GM18499 (cell line): Measurements from ENCODE around the gene BRD1.
"Not testable (repeated sequence)": the region's sequence is repeated elsewhere in the genome, so short reads cannot be mapped to it uniquely, and the experiment has no call there.

Source experiments
- ATAC-seq: cut with Tn5 transposase; IDR thresholded peaks from one replicate; pipeline ENCODE4 v1.9.1; 2021; ENCODE audit warnings: moderate number of reproducible peaks; ENCODE audit not compliant: insufficient read depth, unreplicated experiment

Gene BRD1

DNA sequence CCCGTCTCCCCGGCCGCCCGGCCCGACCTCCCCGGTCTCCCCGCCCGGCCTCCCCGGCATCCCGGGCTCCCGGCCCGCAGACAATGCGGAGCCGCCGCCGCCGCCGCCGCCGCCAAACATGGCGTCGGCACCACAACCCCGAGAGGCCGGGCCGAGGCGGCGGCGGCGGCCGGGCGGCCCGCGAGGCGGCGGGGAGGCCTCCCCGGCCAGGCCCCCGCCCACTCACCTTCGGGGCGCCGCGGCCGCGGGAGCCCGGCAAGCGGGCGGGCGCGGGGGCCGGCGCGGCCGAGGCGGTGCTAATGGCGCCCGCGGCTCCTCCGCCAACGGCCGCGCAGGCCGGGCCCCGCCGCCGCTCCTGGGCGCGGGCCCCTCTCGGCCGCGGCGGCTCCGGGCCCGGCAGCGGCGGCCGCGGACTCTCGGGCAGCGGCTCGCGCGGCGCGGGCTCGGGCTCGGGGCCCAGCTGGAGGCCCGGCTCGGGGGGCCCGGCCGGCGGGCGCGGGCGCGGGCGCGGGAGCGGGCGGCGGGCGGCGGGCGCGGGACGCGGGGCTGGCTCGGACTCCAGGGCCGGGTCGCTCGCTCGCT lies 311 bp downstream of the BRD1 start:
- no peak for ATAC-seq

DNA sequence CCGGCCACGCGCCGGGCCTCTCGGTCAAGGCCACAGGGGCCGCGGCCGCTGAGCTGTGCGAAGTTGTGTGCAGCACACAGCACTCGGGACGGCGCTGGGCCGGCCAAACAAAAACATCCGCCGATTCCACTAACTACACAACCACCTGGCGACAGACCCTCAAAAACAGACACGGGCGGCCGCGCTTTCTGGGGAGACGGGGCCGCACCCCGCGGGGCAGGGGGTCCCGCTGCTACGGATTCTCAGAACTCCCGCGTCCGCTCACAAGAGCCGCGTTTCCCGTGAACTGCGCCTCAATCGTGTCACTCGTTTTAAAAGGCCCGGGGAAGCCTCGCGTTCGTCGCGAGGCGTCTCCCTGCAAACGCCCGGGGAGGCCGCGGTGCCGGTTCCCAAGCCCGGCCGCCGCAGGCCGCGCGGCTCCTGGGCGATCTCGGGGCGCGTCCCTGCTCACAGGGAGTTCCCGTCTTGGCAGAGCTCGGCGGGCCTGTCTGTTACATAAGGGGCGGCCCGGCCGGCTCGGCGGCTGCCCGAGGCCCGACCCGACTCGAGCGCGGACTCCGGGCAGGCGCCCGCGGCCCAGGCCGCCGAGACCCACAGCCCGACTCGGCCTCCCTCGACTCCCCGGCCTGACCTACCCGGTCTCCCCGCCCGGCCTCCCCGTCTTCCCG lies 936 bp downstream of the BRD1 start:
- no peak for ATAC-seq

DNA sequence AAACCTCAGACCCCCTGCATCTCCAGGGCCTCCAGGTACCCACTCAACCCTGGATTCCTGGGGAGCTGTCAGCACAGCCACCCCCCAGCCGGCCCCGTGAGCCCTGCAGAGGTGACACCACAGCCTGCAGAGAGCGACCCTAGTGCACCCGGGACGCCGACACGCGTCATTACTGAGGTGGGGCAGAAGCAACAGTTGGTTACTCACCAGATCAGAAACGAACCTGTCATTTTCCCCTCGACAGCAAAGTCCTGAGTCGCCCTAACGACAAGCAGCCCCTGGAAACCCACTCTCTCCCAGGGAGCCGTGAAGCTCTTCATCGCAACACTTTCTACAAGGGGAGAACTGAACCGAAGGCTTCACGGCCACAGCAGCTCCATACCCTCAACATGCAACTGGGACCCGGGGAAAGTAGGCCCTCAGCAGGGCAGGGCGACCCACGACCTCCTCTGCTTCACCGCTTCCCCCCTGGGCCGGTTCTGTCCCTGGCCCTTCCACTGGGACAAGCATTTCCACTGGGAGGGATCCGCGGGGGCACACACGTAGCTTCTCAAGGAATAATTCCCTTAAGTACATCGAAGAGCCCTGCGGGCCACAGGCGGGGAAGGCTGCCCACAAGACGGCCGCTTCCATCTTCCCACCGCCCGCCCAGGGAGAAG lies 1.6 kb downstream of the BRD1 start:
- ATAC-seq: no peak

DNA sequence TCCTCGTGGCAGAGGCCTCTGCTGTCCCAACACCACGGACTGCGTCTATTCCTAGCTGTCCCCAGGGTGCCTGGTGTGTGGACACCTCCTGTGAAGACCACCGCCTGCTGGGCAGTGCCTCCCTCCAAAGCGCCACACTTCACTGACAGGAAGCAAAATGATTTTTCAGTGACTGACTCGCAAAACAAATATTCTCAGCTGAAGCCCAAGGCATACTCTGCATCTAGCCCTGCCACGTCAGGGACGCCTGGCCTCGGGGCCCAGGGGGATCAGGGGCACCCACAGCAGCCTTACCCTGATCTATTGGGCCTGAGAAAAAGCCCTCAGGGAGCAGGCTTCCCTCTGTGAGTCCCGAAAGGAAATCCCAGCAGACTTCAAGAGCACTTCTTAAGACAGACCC lies 2.2 kb downstream of the BRD1 start:
- no peak for ATAC-seq

DNA sequence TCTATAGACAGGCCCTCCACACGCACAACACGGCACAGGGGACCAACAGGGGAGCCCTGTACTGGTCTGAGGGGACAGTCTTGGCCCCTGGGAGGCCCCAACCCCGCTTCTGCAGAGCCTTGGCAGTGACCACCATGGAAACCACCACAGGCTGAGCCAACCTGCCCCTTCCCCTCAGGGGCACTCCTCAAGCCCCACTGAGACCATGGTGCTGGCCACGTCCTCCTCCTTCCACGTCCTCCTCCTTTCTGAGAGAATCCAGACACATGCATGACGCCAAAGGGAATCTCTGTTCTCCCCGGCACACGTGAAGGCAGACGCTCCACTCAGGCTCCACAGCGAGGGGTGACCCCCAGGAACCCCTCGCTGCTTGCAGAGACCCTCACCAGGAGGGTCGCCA lies 2.7 kb downstream of the BRD1 start:
- ATAC-seq: no peak

DNA sequence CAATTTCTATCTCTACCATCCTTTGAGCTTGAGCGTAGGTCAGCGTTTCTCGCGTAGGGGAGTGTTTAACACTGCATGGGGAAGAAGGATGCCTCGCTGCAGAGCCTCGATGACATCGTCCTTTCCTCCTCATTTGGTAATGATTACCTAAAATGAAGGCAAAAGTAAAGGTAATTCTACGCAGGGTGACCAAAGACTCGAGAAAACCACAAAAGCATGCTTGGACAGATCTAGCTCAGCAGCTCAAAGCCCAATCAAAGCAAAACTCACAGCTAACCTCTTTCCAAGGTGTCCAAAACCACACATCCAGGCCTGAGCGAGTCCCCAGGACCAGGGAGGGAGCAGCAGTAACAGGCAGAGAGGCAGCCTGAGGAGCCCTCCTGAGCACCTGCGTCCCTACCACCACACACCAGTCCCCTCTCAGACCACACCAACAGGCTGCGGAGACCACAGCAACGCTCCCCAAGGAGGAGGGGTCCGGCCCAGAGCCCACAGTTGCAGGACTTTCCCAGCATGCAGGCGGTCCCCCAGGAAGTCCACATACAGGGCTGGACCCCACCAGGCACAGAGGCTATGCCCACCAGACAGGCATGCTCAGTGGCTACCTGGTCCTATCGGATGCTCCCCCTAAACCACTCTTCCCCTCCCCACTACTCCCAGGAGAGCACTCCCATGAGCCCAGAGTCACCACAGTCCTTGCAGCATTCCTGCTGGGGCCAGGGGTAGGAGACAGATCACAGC lies 3.3 kb downstream of the BRD1 start:
- ATAC-seq: no peak

DNA sequence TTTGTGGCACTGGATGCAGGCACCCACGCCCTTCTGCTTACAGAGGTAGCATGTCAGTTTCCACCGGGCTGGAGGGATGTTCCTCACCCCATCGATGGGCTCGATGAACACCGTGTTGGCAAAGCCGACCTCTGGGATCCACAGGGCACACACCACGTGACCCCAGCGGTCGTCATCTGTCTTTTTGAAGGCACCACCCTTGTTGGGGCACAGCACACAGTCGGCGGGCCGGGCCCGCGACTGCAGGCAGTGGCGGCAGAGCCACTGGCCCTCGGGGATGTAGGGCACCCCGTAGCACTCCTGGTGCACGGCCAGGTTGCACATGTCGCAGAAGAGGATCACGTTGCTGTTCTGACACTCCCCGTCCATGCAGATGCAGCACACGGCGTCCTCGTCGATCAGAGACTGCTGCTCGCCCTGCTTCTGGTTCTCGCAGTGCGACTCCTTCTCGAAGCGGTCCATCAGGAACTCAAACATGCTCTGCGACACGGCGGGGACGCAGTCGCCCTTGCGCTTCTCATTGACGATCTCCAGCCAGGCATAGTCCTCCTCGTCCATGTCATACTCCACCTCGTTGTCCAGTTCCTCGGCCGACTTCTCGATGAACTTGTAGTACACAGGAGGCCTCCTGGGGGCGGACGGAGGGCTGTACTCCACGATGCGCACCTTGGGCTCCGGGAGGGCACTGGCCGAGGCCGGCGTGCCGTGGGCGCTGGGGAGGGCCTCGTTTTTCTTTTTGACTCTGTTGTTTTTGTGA lies 4.2 kb downstream of the BRD1 start:
- ATAC-seq: no peak

DNA sequence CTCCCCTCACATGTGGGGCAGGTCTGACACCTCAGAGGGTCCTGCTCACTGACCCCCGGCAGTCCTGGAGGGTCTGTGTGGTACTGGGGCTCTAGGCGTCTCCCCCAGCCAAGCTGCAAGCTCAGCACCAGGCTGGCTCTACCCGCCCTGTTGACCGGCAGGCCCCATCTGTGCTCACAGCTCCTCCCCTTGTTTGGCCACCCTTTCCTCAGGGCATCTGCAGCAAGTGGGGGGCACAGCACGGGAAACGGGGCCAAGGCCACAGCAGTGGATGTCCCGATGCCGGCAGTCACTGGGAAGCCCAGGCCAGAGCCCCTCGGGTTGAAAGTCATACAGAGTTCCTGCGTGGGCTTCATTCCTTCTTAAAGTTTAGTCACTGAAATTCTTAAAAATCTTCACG lies 5.9 kb downstream of the BRD1 start:
- ATAC-seq: not testable (repeated sequence)

DNA sequence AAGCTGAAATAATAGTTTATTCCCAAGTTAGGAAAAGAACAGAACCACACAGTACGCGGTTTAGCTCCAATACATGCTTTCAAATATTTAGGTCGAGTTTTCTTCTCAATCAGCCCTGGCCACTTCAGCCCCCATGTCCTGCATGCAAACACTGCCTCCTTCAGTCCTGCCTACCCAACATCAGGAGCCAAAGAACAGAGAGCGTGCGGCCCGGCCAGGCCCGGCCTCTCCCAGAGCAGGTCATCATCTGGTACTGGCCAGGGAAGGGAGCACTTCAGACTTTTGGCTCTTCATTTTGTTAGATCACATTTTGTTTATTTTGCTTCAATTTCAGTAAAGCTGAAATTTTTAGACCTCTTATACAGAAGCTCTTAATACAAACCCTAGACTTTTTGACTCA lies 6.7 kb downstream of the BRD1 start:
- no peak for ATAC-seq

DNA sequence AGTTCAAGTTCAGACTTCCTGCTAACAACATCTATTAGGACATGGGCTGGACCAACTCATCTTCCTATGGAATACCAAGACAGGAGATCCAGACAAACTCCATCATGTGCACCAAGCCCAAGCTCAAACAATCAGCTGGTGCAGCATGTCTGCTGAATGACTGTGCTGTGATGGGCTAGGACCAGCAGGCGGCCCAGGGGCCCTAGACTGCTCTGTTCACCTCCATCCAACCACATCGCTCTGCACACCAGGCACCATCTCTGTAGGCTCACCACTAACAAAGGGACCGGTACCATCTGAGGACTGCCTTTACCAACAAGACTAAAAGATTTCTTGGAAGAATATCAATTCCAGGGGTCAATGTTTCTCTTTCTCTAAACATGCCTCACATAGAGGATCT lies 10.3 kb downstream of the BRD1 start:
- no peak for ATAC-seq

DNA sequence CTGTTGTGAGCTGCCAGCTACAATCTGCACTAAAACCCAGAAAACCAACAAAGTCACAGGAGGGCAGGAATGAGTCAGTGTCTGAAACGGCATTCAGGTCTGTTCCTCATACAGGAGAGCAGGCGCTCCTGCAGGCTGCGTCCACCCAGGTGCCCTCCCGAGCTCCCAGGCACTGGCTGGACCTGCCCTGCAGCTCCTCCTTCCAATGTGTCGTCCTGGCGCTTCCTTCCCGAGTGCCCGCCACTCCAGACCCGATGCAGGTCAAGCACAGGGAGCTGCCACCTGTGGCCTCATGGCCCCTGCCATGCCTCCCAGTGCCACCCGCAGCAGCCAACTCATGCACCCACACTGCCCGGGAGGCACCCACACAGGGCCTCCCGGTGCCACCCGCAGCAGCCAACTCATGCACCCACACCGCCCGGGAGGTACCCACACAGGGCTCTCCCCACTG lies 12.0 kb downstream of the BRD1 start:
- ATAC-seq: no peak

DNA sequence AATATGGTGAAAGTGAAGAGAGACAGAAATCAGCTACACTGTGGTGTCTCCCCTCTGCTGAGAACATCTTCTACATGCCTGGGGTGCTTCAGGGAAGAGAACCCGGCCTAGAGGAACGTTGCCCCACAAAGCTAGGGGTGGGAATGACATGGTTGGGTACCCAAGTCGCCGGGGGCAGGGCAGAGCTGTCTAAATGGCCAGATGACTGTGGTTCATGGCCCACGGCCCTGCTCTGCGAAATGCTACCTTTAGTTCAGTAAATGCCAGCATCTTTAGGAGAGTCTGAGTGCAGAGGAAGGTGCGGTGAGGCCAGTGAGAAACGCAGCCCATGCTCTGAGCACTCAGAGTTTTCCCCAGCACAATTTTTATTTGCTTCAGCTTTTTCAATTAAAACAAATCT lies 12.8 kb downstream of the BRD1 start:
- ATAC-seq: no peak

DNA sequence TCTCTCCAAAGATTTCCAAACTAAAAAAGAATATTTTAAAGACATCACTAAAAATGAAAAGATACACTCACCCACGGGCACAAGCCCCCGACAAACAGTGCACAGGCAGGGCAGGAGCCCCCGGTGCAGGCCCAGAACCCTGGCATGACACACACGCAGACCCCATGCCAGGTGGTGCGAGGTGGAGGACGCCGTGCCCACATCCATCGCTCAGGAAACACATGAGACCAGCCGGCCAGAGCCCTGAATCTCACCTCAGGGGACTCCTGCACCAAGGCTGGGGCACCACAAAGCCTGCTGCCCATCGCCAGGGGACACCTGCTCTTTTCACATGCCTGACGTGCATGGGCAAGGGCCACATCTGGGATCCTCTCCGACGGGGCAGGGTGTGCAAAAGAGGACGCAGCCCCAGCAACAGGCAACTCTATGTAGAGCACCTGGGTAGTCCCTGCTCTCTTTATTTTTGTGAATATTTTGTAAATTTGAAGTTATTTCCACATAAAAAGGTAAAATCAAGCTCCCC lies 13.4 kb downstream of the BRD1 start:
- no peak for ATAC-seq

DNA sequence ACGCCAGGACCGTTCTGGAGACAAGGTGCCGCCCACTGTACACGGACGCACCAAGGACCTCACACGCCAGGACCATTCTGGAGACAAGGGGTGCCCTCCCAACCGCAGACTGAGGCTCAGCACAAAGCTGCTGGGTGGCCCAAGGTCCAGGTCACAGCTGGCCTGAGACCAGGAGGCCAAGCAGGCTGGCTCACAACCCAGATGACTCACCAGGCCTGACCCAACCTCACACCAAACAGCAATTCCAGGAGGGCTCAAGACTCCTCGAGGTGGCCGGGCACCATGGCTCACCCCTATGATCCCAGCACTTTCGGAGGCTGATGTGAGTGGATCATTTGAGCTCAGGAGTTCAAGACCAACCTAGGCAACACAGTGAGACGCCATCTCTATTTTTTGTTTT lies 14.8 kb downstream of the BRD1 start:
- no peak for ATAC-seq

DNA sequence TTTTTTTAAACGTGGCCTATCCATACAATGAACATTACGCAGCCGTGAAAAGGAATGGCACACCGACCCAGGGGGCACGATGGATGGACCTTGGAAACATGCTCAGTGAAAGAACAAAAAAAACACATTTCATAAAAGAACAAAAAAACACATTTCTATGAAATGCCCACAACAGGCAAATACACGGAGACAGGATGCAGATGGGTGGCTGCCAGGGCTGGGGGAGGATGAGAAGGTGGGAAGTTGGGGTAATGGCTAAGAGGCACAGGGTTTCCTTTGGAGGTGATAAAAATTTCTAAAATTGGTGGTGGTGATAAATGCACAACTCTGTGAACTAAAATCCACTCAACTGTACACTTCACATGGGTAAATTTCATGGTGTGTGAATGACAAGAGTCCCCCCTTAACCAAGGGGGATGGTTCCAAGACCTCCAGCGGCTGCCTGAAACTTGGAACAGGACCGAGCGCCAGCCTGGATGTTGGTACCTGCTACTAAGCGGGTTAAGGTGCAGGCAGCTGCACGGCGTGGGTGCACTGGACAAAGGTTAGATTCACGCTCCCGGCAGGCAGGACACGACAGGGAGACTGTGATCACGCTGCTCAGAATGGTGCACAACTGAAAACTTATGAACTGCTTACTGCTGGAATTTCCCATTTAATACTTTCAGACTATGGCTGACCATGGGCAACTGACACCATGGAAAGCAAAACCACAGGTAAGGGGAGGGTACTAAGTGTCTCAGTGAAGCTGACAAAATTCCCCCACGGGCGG lies 16.5 kb downstream of the BRD1 start:
- ATAC-seq: no peak

DNA sequence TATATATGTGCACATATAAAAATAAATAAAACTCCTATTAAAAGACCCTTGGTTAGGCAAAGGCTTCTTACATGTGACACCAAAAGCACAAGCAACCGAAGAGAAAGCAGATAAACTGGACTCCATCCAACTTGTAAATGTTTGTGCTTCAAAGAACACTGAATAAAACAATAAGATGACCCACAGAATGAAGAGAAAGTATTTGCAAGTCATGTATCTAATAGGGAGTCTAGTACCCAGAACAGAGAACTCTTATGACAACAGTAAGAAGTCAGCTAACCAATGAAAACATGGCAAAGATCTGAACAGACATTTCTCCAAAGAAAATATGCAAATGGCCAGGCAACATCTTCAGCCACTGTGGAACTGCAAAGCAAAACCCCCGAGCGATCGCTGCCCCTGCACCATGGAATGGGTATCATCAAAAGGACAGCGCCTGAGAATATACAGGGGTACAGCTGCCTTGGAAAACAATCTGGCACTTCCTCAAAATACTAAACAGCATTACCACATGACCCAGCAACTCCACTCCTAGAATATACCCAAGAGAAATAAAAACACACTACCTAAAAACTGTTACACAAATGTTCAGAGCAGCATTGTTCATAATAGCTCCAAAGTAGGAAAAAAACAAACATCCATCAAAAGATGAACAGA lies 17.2 kb downstream of the BRD1 start:
- no peak for ATAC-seq

DNA sequence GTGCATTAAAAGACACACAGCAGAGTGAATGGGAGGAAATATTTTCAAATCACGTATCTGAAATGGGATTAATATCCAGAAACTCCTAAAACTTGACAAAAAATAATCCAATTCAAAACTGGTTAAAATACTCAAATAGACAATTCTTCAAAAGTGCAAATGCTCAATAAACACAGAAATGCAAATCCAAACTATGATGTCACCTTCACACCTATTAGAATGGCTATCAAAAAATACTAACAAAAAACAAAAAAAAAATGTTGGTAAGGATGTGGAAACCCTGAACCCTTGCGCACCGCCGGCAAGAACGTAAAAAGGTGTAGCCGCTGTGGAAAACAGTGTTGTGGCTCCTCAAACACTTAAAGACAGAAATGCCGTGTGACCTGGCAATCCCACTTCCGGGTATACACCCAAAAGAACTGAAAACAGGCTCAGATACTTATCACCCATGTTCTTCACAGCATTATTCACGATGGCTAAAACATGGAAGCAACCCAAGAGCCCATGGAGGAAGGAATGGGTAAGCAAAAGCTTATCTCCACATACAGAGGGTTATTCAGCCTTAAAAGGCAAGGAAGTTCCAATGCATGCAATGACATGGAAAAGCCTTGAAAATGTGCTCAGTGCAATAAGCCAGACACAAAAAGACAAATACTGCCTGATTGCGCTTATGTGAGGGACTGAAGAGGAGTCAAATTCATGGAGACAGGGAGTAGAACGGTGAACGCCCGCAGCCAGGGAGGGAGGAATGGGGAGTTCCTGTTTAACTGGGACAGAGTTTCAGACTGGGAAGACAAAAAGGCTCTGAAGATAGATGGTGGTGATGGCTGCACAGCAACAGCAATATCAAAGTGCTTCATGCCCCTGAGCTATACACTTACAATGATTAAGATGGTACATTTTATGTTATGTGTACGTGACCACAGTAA lies 19.6 kb downstream of the BRD1 start:
- ATAC-seq: no peak

DNA sequence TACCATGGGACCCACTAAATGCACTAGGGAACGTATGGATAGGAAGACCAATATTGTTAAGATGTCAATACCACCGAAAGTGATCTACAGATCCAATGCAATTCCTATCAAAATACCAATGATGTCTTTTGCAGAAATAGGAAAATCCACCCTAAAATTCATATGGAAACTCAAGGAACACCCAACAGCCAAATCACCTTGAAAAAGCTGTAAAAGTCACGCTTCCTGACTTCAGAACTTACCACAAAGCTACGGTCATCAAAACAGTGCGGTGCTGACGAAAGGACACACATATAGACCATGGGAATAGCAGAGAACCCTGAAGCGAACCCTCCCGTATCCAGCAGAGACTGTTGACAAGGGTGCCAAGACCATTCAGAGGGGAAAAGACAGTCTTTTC lies 20.5 kb downstream of the BRD1 start:
- ATAC-seq: no peak
